Activated T-cell treated with anti-CD3 and anti-CD28 coated beads, Interleukin-2, amount 50 U/mL, for 48 hours (primary cell): ENCODE results near the gene UBE2O.

ENCODE experiments used
- DNase-seq, 2 experiments: peaks; one replicate each; pipeline ENCODE4 v3.0.0-alpha.2; 2020

UBE2O gene

DNA sequence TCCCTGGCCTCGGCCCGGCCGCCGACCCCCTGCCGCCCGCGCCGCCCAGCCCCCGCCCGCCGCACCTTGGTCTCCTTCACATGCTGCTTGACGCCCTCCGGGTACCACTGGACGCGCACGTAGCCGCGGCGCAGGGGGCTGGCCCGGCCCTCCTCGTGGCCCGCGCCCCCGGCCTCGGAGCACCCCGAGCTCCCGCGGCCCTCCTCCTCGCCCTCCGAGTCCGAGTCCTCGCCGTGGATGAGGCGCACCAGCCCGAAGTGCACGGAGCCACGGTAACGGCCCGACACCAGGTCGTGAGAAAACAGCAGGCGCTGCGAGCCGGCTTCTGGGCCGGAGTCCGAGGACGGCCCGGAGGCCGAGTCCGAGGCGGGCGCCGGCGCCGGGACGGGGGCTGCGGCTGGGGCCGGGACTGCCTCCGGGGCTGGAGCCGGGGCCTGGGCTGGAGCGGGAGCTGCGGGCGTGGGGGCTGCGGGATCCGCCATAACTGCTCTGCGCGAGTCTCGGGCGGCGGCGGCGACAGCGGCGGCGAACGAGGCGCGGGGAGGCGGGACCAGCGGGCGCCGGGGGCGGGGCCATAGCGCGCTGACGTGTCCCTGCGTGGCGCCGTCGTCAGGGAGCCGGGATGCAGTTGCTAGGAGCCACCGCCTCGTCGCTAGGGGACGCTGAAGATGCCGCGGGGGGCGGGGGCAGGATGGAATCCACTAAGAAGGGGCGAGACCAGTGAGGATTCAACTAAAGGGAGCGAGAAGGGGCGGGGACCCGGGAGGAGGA is at the start of gene UBE2O:
Gene UBE2O, minus strand, starts transcription at position 493 of the 771 bp plus-strand sequence. Its CDS starts 11 bp downstream, at position 482.
- peak; percentile 92 to 96 for DNase-seq

DNA sequence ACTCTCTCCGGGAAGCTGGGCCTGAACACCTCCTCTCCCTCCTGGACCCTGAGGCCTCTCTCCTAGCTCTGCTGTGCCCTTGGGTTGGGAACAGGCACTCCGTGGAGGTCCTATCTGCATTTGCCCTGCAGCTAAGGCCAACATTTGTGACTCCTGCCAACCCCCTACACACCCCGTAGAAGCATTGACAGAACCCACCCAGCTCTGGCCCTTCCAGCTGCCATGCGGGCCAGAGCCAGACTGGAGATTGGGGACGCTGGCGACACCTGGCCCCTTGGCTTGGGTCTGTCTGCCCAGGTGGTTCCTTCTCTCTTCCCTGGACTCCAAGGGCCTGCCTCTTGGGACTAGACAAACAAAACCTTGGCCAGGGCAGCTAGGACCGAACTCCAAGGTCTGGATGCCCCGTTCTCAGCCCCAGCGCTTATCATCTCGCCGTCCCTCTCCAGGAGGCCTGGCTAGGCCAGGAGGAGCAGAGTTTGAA is 48.9 kb upstream of the UBE2O start:
- no peak for DNase-seq

DNA sequence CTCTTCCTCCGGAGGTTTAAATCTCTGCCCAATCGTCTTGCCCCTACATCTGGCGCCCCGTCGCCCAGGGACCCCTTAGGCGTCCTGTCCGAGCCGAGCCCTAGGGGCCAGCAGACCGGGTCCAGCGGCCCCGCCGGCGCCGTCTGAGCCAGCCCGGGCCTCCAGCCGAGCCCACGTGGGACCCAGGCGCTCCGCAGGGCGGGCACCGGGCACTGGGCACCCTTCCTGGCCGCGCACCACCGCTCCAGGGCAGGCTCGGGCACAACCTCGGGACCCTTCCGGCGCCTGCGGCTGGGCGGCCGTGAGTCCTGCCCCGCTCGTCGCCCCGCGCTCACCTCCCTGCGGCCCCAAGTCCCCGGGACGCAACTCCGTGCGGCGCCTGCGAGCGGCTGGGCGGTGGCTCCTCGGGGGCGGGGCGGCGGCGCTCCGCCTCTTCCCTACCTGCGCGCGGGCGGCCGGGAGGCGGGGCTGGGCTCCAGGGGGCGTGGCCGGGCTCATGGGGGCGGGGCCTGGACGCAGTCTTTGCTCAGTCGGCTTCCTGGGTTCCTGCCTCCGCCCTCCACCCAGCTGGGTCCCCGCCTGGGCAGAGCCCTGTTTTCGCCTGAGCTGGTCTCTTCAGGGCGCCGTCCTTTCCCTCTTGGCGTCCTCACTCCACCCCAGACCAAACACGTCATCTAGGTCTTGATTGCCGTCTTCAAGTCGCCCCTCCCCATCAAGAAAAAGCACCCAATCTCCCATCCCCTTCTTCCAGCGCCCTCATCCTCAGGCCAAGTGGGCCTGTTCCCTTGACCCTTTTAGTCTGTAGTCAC is 48.3 kb upstream of the UBE2O start, which contains the start of gene RHBDF2:
Gene RHBDF2, minus strand, starts transcription at position 406 of the 809 bp plus-strand sequence. CDS start 19,899 bp downstream, outside the sequence.
- DNase-seq = peak; percentile 96 to 99

DNA sequence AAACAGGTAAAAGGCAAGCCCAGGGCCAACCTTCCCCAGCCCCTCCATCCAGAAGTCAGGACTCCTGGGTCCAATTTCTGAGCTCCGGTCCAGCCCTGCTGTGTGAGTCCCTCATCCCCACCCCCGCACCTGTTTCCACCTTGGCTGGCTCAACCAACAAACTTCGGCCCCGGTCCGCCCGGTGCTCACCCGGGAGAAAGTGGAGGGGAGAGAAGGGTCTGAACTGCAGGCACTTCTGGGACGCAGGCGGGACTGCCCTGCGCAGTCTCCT is 47.7 kb upstream of the UBE2O start:
- peak in 1 of 2 experiments; percentile 37 for DNase-seq

DNA sequence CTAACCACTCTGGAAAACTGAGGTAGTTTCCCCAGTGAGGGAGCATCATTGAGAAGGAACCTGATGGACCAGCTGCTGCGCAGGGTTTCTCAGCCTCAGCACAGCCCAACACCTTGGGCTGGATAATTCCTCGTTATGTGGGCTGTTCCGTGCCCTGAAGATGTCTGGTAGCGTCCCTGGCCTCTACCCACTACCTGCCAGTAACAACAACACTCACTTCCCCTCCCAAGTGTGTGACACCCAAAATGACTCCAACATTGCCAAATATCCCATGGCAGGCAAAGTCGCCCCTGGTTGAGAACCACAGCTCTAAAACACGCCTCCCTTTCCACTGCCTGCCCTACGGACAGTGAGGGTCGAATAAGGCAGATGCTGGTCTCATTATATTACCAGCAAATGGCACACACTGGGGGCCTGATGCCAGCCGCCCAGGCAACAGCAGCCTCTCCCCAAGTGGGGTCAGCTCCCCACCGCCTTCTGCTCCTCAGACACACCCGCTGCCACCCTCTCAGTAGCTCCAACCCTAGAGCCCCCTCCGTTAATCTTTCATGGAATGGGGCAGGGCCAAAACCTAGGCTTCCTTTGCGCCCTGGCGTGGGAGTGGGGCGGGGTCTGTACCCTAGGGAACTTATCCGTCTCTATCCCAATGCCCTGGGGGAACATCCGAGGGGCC is 47.3 kb upstream of the UBE2O start:
- no peak for DNase-seq

DNA sequence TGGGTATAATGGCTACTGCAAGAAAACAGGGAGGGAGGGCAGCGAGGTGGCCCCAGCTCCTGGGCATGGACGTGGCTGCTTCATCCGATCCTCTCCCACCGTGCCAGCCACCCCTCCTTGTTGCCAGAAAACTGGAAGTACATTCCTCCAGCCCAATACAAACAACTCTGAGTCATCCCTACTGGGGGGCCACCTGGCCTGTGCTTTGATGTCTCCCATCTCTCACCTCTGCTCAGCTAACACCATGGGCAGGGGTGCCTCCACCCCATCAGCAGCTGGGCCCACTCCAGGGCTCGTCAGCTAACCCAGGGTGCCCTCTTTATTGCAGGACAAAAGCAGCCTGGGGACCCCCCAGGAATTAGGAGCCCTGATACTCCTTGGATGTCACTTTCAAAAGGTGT is 46.3 kb upstream of the UBE2O start:
- DNase-seq = no peak

DNA sequence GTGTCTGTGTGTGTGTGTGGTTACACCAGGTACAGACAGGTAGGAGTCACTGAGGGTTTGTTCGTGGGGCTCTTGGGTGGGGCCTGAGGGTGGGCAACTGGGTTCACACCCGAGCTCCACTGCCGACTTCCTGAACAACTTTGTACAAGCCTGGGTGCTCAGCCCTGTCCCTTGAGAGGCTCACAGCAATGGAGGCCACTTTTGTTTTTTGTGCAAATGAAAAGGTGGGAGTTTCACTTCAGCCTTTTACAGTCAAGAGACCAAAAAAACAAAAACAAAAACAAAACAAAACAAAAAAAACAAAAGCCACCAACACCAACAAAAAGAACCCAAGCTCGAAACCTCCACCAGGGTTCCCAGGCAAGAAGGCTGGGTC is 45.9 kb upstream of the UBE2O start:
- DNase-seq = no peak

DNA sequence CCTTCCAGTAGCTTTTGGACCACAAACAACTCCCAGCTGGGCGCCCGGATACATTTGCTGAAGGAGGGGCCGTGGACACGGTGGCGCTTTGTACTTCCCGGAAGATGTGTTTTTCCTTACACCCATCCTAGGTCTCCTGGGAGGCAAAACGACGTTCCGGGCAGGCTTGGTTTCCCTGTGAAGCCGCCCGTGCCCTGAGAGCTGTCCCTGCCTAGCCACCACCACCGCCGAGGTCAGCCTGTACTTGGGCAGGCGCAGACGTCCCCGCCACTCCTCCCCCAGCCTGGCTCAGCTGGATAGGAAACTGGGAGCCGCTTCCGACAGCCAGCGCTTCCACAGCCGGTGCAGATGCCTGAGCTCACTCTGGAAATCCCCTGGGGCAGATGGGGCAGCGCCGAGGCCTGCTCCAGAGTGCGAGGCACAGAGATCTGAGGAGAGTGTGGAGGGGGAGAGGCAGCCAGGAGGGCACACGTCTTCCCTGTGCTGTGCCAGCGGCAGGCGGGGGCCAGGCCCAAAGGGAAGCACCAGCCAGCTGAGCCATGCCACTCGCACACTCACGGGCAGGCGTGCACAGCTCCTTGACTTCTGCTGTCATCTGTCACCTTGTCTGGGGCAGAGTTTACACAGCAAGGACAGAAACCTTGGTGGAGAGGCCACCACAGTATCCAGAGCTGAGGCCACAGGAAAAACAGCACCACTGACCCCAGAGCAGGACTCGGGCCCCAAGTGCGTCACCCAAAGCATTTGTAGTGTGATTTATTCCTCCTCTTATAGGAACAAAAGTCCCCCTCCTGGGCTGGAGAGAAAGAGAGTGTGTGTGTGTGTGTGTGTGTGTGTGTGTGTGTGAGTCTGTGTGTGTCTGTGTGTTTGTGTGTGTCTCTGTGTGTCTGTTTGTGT is 45.3 kb upstream of the UBE2O start:
- no peak for DNase-seq

DNA sequence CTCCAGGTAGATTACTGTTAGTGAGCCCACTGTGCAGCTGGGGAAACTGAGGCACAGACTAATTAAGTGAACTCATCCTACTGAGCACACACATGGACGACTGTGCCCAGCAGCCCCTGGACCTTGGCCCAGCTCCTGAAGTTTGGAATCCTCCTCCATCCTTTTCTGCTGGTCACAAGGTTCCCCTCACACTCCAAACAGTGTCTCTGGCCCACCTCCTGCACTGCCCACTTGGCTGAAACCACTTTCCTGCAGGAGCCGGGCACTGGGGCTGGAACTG is 44.7 kb upstream of the UBE2O start:
- DNase-seq = no peak

DNA sequence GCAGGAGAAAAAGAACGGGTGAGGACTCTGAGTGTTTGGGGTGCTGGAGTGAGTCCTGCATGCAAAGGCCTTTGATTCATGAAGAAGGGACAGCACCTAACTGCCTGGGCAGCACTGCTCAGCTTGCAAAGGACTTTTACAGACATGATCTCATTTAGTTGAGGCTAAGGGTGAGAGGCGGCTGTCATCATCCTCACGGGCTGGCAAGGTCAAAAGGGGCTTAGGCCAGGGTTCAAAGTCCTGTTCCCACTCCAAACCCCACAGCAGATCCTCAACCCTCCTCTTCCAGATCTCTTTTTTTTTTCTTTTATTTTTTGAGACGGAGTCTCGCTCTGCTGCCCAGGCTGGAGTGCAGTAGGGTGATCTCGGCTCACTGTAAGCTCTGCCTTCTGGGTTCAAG is 43.5 kb upstream of the UBE2O start:
- DNase-seq = no peak

DNA sequence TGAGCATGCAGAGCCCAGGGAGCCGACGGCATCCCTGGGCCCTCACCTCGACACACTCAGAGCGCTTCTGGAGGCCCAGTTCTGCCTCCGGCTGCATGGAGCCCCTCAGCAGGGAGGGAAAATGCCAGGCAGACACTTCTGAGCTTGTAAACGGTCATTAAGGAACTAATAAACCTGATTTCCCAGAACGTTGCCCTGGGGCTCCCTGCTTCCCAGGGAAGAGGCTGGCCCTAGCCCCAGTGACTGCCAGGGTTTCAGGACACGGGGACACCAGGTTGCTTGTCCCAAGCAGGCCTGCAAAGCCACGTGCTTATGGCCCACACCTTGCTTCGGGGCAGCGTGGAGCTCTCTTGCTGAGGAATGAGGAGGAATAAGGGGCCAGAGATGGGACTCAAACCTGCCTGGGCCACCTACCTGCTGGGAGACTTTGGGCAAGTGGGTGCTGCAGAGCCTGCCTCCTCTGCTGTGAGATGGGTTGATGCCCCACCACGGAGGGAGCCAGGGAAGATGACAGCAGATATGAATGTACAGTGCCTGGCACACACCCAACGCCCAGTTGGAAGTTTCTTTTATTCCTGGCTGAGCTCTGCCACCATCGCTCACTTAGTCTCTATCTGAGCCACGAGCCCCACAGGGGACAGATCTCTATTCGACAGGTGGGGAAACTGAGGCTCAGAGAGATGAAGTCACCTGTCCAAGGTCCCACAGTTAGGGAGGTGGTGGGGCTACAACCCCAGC is 42.9 kb upstream of the UBE2O start:
- DNase-seq = no peak

DNA sequence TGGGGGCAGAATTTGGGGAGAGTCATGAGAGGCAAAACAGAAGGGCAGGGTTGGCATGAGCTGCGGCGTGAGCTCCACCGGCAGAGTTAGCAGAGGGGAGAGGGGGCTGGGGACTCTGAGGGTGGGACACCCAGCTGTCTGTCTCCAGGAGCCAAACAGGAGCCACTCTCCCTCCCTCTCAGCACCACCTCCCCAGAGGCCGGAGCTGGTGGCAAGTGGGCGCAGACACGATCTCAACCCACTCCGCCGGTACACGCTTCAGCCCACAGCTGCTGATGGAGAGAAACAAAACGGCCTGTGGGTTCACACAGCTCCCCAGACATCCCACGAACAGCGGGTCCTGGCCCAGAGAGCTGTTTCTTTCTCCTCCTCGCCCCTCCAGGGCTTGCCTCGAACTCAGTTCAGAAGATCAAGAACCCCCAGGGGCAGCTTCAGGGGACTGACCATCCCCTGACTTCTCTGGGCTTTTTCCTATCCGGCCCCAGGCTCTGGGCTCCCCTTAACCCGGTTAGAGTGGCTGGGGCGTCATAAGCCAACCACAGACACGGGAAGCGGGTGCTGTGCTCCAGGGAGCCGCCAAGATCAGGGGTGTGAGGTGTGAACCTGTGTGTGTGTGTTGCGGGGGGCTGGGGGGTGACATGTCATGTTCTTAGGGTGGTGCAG is 40.7 kb upstream of the UBE2O start:
- DNase-seq = peak; percentile 45 to 50

DNA sequence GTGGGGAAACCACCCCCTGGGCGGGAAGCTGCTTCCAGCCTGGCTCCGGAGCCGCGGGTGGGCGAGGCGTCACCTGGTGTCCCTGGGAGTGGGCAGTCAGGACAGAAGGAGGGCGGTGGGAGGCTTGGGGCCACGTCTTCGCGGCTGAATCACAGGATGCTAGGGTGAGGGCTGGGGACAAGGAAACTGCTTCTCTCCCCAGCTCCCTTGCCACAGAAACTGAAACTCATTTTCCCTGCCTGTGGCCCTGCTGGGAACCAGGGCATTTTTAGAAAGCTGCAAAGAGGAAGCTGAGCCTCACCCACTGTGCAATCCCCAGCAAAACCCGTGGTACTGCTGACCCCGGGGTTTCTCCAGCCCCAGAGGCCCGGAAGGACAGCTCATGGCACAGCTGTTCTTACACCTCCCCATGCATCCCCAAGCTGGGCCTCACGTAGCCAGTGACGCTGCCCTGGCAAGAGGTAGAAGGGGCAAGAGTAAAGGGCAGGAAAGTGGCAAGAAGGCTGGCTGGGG is 40.1 kb upstream of the UBE2O start:
- peak; percentile 68 to 73 for DNase-seq

DNA sequence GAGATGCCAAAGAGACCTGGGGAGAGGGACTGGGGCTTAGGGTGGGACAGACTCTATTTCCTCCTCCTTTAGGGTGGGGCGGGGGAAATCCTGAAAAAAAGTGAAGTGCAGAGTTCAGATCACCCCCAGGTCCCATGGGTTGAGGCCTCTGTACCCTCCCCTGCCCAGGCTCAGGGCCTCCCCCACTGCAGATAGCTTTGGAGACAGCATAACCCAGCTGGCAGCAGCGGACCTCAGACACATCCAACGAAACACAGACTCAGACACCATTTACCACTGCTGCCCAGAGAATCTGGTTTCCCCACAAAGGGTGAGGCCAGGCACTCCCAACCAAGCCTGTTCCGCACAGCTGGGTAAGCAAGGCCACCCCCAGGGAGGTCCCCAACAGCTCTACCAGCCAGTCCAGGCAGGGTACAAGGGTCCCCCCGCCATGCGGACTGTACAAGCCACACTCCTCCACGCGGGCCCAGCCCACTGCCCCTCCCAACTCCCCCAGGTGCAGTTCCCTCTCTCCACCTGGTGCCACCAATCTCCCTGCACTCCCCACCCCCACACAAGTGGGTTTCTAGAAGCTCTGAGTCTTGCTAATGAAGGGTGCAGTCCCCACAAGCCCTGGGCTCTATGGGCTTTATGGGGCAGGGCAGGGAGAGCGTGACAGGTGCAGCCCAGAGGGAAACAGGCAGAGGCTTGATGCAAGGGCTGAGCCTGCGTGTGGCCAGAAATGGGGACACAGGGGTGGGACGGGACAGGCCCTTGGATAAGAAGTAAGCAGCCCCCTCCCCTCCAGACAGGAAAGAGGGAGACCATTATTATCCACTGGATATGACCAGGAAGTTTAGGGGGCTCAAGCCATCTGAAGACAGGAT is 39.4 kb upstream of the UBE2O start:
- peak; percentile 45 to 51 for DNase-seq

DNA sequence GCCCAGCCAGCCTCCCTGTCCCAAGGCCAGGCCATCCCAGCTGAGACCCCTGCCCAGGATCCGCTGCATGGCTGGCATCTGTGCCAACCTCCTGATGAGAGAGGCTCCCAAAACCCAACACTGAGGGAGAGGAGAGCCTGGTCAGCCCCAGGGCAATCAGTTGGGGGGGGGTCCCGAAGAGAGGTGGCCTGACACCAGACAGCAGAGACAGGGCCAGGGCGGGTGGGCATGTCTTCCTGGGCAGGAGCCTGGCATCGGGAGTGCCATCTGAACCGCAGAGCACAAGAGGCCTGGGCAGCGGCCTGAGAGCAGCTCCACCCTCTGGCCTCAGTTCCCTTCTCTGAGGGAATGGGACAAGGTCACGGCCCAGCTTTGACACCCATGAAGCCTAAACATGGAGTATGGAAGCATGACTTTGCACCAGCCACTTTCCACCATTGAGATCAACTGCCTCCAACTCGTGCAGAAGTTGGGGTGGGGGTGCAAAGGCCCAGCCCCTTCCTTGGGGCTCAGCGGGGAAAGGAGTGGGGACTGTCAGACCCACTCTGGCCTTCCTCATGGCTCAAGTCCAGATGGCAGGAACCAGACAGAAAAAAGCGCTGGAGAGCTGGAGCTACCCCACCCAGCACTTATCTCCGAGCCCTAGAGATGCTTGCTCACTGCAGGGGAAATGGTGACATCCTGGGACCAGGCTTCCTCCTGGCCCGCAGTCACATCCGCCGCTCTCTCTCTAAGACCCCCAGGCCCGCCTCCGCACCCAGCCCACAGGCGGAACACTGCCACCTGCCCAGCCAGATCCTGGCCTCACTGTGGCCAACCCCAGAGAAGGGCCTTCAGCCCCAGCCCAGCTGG is 38.5 kb upstream of the UBE2O start:
- DNase-seq = peak in 1 of 2 experiments; percentile 32

DNA sequence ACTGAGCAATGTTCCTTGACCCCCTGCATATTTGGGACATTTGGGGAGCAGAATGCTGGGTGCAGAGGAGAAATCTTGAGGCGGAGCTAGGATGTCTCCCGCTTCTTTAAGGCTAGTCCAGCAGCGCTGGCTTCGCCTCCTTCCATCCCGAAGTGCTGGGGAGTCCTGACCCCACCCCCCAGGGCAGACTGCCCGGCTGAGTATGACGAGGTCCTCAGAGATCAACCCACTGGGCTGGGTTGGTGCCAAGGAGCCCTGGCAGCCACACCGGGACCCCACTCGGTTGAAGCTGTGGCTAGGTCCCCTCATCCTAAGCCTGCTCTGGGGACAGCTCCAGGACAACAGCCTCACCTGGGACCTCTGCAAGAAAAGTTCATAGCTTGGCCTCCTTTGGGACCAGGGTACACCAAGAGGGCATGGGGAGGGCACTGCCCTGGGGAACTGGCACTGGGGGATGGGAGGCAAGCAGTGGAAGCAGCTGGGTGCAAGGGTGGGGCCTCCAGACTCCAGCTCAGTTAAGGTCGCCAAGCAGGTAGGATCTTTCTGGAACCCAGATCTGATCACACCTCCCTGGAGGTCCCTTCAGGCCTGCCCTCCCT is 37.3 kb upstream of the UBE2O start:
- DNase-seq = no peak

DNA sequence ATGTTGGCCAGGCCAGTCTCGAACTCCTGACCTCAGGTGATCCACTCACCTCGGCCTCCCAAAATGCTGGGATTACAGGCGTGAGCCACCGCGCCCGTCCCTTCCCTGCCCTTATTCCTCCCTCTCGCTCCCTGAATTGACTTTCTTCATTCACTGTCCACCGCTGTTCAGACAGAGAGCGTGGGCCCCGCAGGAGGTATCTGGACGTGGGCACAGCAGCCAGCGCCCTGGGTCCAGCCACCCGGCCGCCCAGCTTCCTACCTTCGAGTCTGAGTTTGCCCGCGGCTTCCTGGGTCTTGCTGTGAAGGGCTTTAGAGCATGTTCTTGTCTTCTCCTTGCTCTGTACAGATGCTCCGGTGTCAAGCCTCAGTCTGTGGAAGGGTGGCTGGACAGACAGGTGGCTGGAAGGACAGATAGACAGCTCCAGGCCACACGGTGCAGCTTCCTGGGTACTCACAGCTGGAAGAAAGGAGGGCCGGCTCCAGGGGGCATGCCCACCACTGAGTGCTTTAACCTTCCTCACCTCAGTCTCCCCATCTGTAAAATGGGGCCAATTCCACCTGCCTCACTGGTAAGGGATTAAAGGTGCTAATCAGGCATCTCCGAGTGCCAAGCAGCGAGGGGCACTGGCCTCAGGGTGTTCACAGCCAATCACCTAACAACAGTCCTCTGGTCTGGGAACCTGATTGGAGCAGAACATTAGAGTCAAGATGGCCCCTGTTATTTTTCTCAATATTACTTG is 34.7 kb upstream of the UBE2O start:
- DNase-seq = no peak

DNA sequence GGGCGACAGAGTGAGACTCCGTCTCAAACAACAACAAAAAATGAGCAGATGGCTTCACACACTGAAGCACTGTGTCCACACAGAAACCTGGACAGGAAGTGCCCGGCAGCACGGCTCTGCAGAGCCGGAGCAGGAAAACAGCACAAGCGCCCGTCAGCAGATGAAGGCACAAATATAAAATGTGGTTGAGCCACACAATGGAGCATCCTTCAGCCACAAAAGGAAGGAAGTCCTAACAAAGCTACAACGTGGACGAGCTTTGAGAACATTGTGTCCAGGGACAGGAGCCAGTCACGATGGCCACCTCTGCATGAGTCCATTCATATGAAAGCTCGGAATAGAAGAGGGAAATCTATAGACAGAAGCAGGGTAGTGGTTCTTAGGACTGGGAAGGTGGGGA is 32.6 kb upstream of the UBE2O start:
- DNase-seq = no peak
